AG04450 (cell line): Measurements from ENCODE around the gene FRS2. TPM values are rescaled to one million over a fixed set of nuclear protein-coding genes. Genes with fewer than 3 reads are reported as not detected.

ENCODE experiments used
- CTCF ChIA-PET: fragments of 300-600, 350-600 bp; formaldehyde crosslinking; extraction: SDS; loops from one replicate; lab custom pipeline; 2022; ENCODE audit warnings: antibody characterized with exemption, inconsistent platforms; lab: Charles Lee
- POLR2A ChIA-PET: fragments of 350-600 bp; formaldehyde crosslinking; extraction: SDS; loops from one replicate; lab custom pipeline; 2021; ENCODE audit warnings: antibody characterized with exemption, inconsistent platforms; lab: Yijun Ruan, JAX
- DNase-seq: peaks from one replicate; pipeline ENCODE4 v3.0.0-alpha.2; 2011; ENCODE audit warnings: low read depth, low spot score
- H3K27ac ChIP-seq: one replicate; pipeline ENCODE4 v1.5.1; 2012; ENCODE audit warnings: low read depth, low read length, control low read depth
- H3K27me3 ChIP-seq: one replicate; pipeline ENCODE4 v1.6.0; 2012; ENCODE audit warnings: low read length; ENCODE audit not compliant: control insufficient read depth, insufficient read depth
- H3K4me3 ChIP-seq: 2 replicates; pipeline ENCODE4 v1.5.1; 2011; ENCODE audit warnings: mild to moderate bottlenecking, low read depth, low read length, control low read depth
- H3K9me3 ChIP-seq: 2 replicates; pipeline ENCODE4 v1.5.1; 2012; ENCODE audit warnings: low read length; ENCODE audit not compliant: control insufficient read depth, insufficient read depth
- polyA plus RNA-seq: library from polyadenylated mRNA; depleted of rRNA; stranded (reverse); fragments of >200 nt; gene quantifications from 2 replicates; pipeline ENCODE4 v1.2.3, GENCODE V29; 2011
- TF ChIP-seq, protein P1 (sequence below): IDR thresholded peaks from 2 replicates; pipeline ENCODE4 v1.5.1; 2011; ENCODE audit warnings: low read depth, low read length, control low read depth, inconsistent platforms

FRS2 gene
- polyA plus RNA-seq, 1 experiment: 41.9 TPM

DNA sequence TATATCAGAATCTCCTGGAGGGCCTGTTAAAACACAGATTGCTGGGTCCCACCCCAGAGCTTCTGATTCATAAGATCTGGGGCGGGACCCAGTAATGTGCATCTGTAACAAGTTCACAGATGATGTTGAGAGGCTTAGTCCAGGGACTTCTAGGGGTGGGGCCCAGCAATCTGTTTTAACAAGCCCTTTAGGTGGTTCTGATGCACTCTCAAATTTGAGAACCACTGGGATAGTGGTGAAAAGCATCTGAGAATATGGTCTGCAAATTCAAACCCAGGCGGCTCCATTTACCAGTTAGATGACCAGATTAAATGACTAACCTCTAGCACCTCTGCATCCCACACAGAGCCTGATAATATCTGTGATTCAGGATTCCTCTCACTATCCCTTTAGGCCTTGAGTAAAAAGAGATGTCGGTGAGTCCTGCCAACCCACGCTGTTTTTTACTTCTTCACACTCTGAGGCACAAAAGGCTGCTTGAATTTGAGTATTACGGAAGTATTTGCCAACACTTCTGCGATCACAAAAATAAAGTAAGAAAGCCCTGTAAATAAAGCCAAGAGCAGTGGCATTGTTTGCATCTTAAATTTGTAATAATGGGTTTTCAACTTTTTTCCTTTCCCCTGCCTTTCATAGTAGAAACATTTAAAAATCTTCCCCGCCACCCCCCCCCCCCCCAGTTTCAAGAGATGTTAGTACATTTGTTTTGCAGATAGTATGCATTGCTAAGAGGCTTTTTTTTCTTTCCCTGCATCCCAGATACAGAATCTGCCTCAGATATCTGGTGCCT, 1.8 kb upstream of the FRS2 start:
- no peak for DNase-seq
- H3K4me3 ChIP-seq: no peak overlapping the region
- no peak overlapping the region for H3K27ac ChIP-seq
- CTCF ChIA-PET: interaction anchor here (0.6 kb wide), 1 partner anchor 81 kb away, joined by 3 read pairs; no protein-coding TSS in a partner anchor
- POLR2A ChIA-PET: no interaction called here
- TF ChIP-seq, protein P1, sequence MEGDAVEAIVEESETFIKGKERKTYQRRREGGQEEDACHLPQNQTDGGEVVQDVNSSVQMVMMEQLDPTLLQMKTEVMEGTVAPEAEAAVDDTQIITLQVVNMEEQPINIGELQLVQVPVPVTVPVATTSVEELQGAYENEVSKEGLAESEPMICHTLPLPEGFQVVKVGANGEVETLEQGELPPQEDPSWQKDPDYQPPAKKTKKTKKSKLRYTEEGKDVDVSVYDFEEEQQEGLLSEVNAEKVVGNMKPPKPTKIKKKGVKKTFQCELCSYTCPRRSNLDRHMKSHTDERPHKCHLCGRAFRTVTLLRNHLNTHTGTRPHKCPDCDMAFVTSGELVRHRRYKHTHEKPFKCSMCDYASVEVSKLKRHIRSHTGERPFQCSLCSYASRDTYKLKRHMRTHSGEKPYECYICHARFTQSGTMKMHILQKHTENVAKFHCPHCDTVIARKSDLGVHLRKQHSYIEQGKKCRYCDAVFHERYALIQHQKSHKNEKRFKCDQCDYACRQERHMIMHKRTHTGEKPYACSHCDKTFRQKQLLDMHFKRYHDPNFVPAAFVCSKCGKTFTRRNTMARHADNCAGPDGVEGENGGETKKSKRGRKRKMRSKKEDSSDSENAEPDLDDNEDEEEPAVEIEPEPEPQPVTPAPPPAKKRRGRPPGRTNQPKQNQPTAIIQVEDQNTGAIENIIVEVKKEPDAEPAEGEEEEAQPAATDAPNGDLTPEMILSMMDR: no peak
- no peaks in the 10 kb centered on the region for H3K27me3 ChIP-seq
- no peaks in the 10 kb centered on the region for H3K9me3 ChIP-seq

DNA sequence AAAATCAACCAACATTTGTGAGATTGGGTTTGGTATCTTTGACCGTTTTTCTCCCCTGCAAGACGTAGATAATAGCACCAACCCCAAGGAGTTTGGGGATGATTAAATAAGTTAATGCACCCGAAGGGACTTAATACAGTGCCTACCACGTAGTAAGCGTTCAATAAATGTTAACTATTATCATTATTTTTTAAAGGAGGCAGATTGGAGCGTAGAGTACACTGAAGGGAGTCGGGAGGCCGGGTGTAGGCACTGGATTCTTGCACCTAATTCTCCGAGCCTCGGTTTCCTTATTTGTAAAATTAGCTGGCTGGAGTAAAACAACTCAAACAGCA, 367 bp upstream of the FRS2 start:
- DNase-seq: no peak
- TF ChIP-seq, protein P1: no peak
- H3K27me3 ChIP-seq: no peaks in the 10 kb centered on the region
- POLR2A ChIA-PET: interaction anchor here (0.7 to 1.5 kb wide), 10 partner anchors 11 to 115 kb away, joined by 3 to 5 read pairs (median 3); partner anchors contain the start of gene CCT2
- H3K9me3 ChIP-seq: no peaks in the 10 kb centered on the region
- H3K27ac ChIP-seq: no peak overlapping the region
- peak overlapping the region; percentile 89 for H3K4me3 ChIP-seq
- CTCF ChIA-PET: interaction anchor here (0.7 to 1.2 kb wide), 2 partner anchors 96 to 107 kb away, joined by 3 to 4 read pairs; no protein-coding TSS in a partner anchor

DNA sequence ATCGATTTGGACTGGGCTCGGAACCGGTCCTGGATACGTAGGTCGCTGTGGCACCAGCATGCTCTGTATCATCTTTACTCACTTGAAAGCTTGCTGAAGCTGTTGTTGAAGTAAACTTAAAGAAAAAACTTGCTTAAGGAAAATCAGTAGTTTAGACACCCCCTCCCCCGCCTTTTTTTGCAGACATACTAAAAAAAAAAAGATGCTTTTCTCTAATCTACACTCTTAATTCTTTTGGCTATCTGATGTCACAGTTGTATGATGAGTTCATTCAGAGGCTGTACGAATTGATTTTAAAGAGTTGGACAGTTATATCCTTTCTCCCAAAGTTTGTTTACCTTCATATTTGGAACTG, 865 bp downstream of the FRS2 start:
- TF ChIP-seq, protein P1: no peak; the same call in 1 of the 2 replicates
- DNase-seq: no peak
- ChIA-PET CTCF (interaction anchor here (0.5 to 1.4 kb wide), 5 partner anchors 19 to 115 kb away, joined by 3 to 14 read pairs (median 4); partner anchors contain the start of gene CCT2), POLR2A (interaction anchor here (0.5 to 1.5 kb wide), 8 partner anchors 26 to 185 kb away, joined by 3 to 9 read pairs (median 4); partner anchors contain the start of gene CCT2)
- Histone ChIP-seq H3K27me3 (no peaks in the 10 kb centered on the region), H3K4me3 (peak overlapping the region; percentile 89), H3K27ac (peak overlapping the region; percentile 82), H3K9me3 (no peaks in the 10 kb centered on the region)

DNA sequence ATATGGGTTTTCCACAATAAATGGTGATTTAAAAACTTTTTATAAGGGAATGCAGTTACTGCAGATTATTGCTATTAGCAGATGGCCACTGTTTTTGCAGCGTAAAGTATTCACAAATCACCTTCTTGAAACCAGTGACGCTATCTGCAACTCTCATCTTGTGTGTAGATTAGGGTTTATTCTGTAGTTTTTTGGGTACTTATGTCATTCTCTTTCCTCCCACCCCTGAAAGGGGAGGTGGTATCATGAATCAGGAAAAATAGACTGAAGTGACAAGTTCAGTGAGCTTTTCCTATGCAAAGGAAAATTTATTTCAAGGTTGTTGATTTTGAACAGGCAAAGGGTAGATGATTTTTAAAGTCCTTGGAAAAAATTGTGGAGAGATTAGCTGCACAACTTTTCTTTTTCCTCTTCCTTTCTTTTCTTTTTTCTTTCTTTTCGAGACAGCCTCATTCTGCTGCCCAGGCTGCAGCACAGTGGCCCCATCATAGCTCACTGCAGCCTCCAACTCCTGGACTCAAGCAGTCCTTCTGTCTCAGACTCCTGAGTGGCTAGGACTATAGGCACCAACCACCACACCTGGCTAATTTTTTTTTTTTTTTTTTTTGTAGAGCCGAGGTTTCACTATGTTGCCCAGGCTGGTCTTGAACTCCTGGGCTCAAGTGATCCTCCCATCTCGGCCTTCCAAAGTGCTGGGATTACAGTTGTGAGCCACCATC, 1.6 kb downstream of the FRS2 start:
- peak overlapping the region; percentile 89 for H3K4me3 ChIP-seq
- no peak for DNase-seq
- ChIA-PET POLR2A (interaction anchor here (0.6 kb wide), 1 partner anchor 53 kb away, joined by 3 read pairs; no protein-coding TSS in a partner anchor), CTCF (interaction anchor here (1.3 to 1.4 kb wide), 2 partner anchors 87 to 99 kb away, joined by 3 to 14 read pairs; no protein-coding TSS in a partner anchor)
- H3K9me3 ChIP-seq: no peaks in the 10 kb centered on the region
- H3K27ac ChIP-seq: no peak overlapping the region
- H3K27me3 ChIP-seq: no peaks in the 10 kb centered on the region
- TF ChIP-seq, protein P1: no peak
